ENCODE measurements around the gene C1orf167. TPM values are rescaled to one million over a fixed set of nuclear protein-coding genes. Genes with fewer than 3 reads are reported as not detected.

Gene C1orf167
- total and polyA plus RNA-seq, 10 of the 15 experiments (the other 5 are each of a cell fraction or from before 2014, with no cell fraction given), result 0.17 to 0.31 TPM; not detected in 8

GRCh38 chr1:11767922-11768704, 6.1 kb downstream of the C1orf167 start (continued):
- no peak for TF ChIP-seq CHD2 (IDR thresholded peaks at IDR 0.05; ENCODE audit: borderline replicate concordance, low read depth, low read length)

GRCh38 chr1:11768821-11769220, 6.8 kb downstream of the C1orf167 start:
- 0% methylated on average over 4 of the region's 4 CpGs for WGBS (ENCODE audit: insufficient coverage, insufficient replicate concordance, low lambda C conversion rate, missing lambda C conversion rate)
- Histone ChIP-seq H3K4me2 (ENCODE audit: control insufficient read depth, insufficient read depth) (no peak overlapping the region), H3K27ac (ENCODE audit: control insufficient read depth, insufficient read depth) (no peak overlapping the region), H3K36me3 (ENCODE audit: control insufficient read depth in 2 of 2, insufficient read depth in 2 of 2, low read length in 1 of 2) (no peaks in the 10 kb centered on the region), H2AFZ (ENCODE audit: control insufficient read depth, low read depth, low read length) (no peak overlapping the region), H3K4me1 (ENCODE audit: control insufficient read depth, insufficient read depth, low read length) (0 out of 2 replicates have a peak, but pooled peaks cover 4% of the 10 kb centered on the region), H3K79me2 (ENCODE audit: control insufficient read depth, insufficient read depth, low read length) (no peaks in the 10 kb centered on the region), H3K27me3 (replicated peaks in 1 of 2; ENCODE audit: control insufficient read depth in 2 of 2, insufficient read depth in 2 of 2, low read length in 1 of 2) (no peaks in the 10 kb centered on the region), H3K4me3 (no peak overlapping the region), H3K9me3 (replicated peaks; ENCODE audit: control insufficient read depth, insufficient read depth, low read length) (no peaks in the 10 kb centered on the region), H3K9ac (ENCODE audit: control insufficient read depth, insufficient read depth, low read length) (no peak overlapping the region), H4K20me1 (ENCODE audit: control insufficient read depth, insufficient read depth) (no peaks in the 10 kb centered on the region)
- CTCF ChIA-PET, result interaction anchor here (0.6 kb wide), 1 partner anchor 686 kb away, joined by 3 read pairs; no protein-coding TSS in a partner anchor
- POLR2A ChIA-PET, result no interaction called here
- in situ Hi-C loops (cut with MboI), result no loop called here
- DNase-seq (ENCODE audit: low read depth, low spot score), result no peak
- FAIRE-seq, result no peak
- ATAC-seq, result no peak
- intact Hi-C loops (cut with micrococcal nuclease; ENCODE audit: unreplicated experiment), result no loop called here
- SMC1A ChIA-PET (ENCODE audit: uncharacterized antibody, unreplicated experiment), result no interaction called here
- BruUV-seq (replicated peaks), result no TSS peak
- RAD21 ChIA-PET (ENCODE audit: unreplicated experiment), result no interaction called here
- TF ChIP-seq SRF (IDR thresholded peaks at IDR 0.05; ENCODE audit: low read depth in 2 of 2, low read length in 2 of 2), result no peak
- TF ChIP-seq POLR2A (IDR thresholded peaks at IDR 0.05; ENCODE audit: low read depth, low read length), result no peak
- TF ChIP-seq NFYA (IDR thresholded peaks at IDR 0.05; ENCODE audit: borderline replicate concordance, low read depth, low read length), result no peak
- no peak for TF ChIP-seq FOXK2 (IDR thresholded peaks at IDR 0.05)
- no peak for TF ChIP-seq STAT1 (conservative IDR thresholded peaks at IDR 0.05)
- TF ChIP-seq HDGF (IDR thresholded peaks at IDR 0.05), result no peak
- TF ChIP-seq ZNF384 (IDR thresholded peaks at IDR 0.05; ENCODE audit: borderline replicate concordance, low read depth, low read length), result no peak
- no peak for TF ChIP-seq RBBP5 (conservative IDR thresholded peaks at IDR 0.05)
- no peak for TF ChIP-seq SMAD5 (IDR thresholded peaks at IDR 0.05; ENCODE audit: low read depth)
- no peak for TF ChIP-seq RFX5 (IDR thresholded peaks at IDR 0.05; ENCODE audit: low read depth, low read length)
- TF ChIP-seq DPF2 (IDR thresholded peaks at IDR 0.05), result no peak
- no peak for TF ChIP-seq ZNF687 (IDR thresholded peaks at IDR 0.05)
- no peak for TF ChIP-seq CUX1 (IDR thresholded peaks at IDR 0.05; ENCODE audit: insufficient replicate concordance, low read depth, low read length)
- no peak for TF ChIP-seq BHLHE40 (IDR thresholded peaks at IDR 0.05; ENCODE audit: borderline replicate concordance in 1 of 2, low read depth in 2 of 2, low read length in 1 of 2)
